GM12878 (cell line): ENCODE measurements around the gene SPAG16. TPM values are rescaled to one million over a fixed set of nuclear protein-coding genes. Genes with fewer than 3 reads are reported as not detected.

Experiments used
- ATAC-seq: fragments of 200-7000 bp; cut with Tn5 transposase; 3 replicates; pipeline ENCODE4 v1.9.1; 2020; ENCODE audit warnings: mild to moderate bottlenecking, moderate library complexity
- BruUV-seq: library from RNA; stranded (reverse); fragments of 400-500 nt; replicated peaks from 2 replicates; lab custom pipeline; 2021; lab: Mats Ljungman, UMichigan
- CTCF ChIA-PET: fragments of 300-600 bp; sonication (Branson Sonifier 250); formaldehyde crosslinking; extraction: SDS; loops from one replicate; lab custom pipeline; 2021; ENCODE audit warnings: inconsistent platforms; lab: Yijun Ruan, JAX
- POLR2A ChIA-PET: fragments of 350-600 bp; formaldehyde crosslinking; extraction: SDS; loops from one replicate; lab custom pipeline; 2021; ENCODE audit warnings: inconsistent platforms; lab: Charles Lee
- RAD21 ChIA-PET: fragments of 300-600 bp; sonication (Branson Sonifier 250); formaldehyde crosslinking; loops from one replicate; lab custom pipeline; 2023; ENCODE audit warnings: antibody characterized with exemption; ENCODE audit not compliant: unreplicated experiment; lab: Charles Lee
- SMC1A ChIA-PET: fragments of 300-600 bp; sonication (Branson Sonifier 250); formaldehyde crosslinking; loops from one replicate; lab custom pipeline; 2023; ENCODE audit not compliant: unreplicated experiment, uncharacterized antibody; lab: Charles Lee
- DNase-seq: peaks from one replicate; pipeline ENCODE4 v3.0.0-alpha.2; 2011; ENCODE audit warnings: low read depth, low spot score
- FAIRE-seq: peaks from 3 replicates; lab custom pipeline; 2011; peaks lifted over from hg19 to GRCh38; lab: Jason Lieb, UNC
- H2AFZ ChIP-seq: 2 replicates; pipeline ENCODE4 v1.6.0; 2011; ENCODE audit warnings: low read depth, low read length, control low read depth; ENCODE audit not compliant: control insufficient read depth
- H3K27ac ChIP-seq: 2 replicates; pipeline ENCODE4 v1.5.1; 2011; ENCODE audit warnings: control low read depth; ENCODE audit not compliant: control insufficient read depth, insufficient read depth
- H3K27me3 ChIP-seq, 2 experiments: replicated peaks in 1 of 2; 2 replicates each; pipeline versions ENCODE4 v1.6.0 to v1.6.1; 2011; ENCODE audit warnings: low read length in 1 of 2; ENCODE audit not compliant: control insufficient read depth in 2 of 2, insufficient read depth in 2 of 2
- H3K36me3 ChIP-seq, 2 experiments: 2 replicates each; pipeline ENCODE4 v1.5.1; 2011; ENCODE audit warnings: low read length in 1 of 2; ENCODE audit not compliant: control insufficient read depth in 2 of 2, insufficient read depth in 2 of 2
- H3K4me1 ChIP-seq: 2 replicates; pipeline ENCODE4 v1.6.1; 2011; ENCODE audit warnings: mild to moderate bottlenecking, low read length, moderate library complexity, mixed read lengths; ENCODE audit not compliant: control insufficient read depth, insufficient read depth
- H3K4me2 ChIP-seq: 2 replicates; pipeline ENCODE4 v1.6.0; 2011; ENCODE audit warnings: control low read depth; ENCODE audit not compliant: control insufficient read depth, insufficient read depth
- H3K4me3 ChIP-seq: fragments of 200-600 bp; sonication (generic); 2 replicates; pipeline ENCODE4 v1.5.1; 2016
- H3K79me2 ChIP-seq: 2 replicates; pipeline ENCODE4 v1.6.0; 2011; ENCODE audit warnings: low read length; ENCODE audit not compliant: control insufficient read depth, insufficient read depth
- H3K9ac ChIP-seq: 2 replicates; pipeline ENCODE4 v1.8.0; 2011; ENCODE audit warnings: low read length, control low read depth, mixed read lengths; ENCODE audit not compliant: control insufficient read depth, insufficient read depth
- H3K9me3 ChIP-seq: replicated peaks from 3 replicates; pipeline ENCODE4 v1.5.1; 2011; ENCODE audit warnings: mild to moderate bottlenecking, low read length; ENCODE audit not compliant: control insufficient read depth, insufficient read depth
- H4K20me1 ChIP-seq: 2 replicates; pipeline ENCODE4 v1.6.0; 2011; ENCODE audit not compliant: control insufficient read depth, insufficient read depth
- ATF2 ChIP-seq: IDR thresholded peaks from 2 replicates; pipeline ENCODE4 v1.6.1; 2012; ENCODE audit warnings: low read length, inconsistent platforms
- ATF7 ChIP-seq: fragments of 450-650 bp; IDR thresholded peaks from 2 replicates; pipeline ENCODE4 v1.6.1; 2016; ENCODE audit warnings: low read depth, mild to moderate bottlenecking
- CBX5 ChIP-seq: sonication (generic); IDR thresholded peaks from 2 replicates; pipeline ENCODE4 v1.6.1; 2016; ENCODE audit warnings: low read depth, moderate library complexity, mild to moderate bottlenecking, inconsistent platforms
- DPF2 ChIP-seq: fragments of 450-650 bp; IDR thresholded peaks from 2 replicates; pipeline ENCODE4 v1.6.1; 2017; ENCODE audit warnings: mild to moderate bottlenecking
- GABPA ChIP-seq: IDR thresholded peaks from 2 replicates; pipeline ENCODE4 v1.6.1; 2014; ENCODE audit warnings: antibody characterized with exemption, low read depth, mild to moderate bottlenecking, inconsistent platforms
- JUNB ChIP-seq: IDR thresholded peaks from 2 replicates; pipeline ENCODE4 v1.6.1; 2016; ENCODE audit warnings: antibody characterized with exemption, mild to moderate bottlenecking
- LARP7 ChIP-seq: fragments of 450-650 bp; IDR thresholded peaks from 2 replicates; pipeline ENCODE4 v1.6.1; 2017; ENCODE audit warnings: mild to moderate bottlenecking
- MAX ChIP-seq: IDR thresholded peaks from 2 replicates; pipeline ENCODE4 v1.6.1; 2012; ENCODE audit warnings: low read depth, low read length, improper control_type of control experiment
- RELB ChIP-seq: fragments of 450-650 bp; IDR thresholded peaks from 2 replicates; pipeline ENCODE4 v1.6.1; 2017; ENCODE audit warnings: low read depth, mild to moderate bottlenecking, moderate library complexity
- SMAD1 ChIP-seq: fragments of 450-650 bp; IDR thresholded peaks from 2 replicates; pipeline ENCODE4 v1.6.1; 2018; ENCODE audit warnings: mild to moderate bottlenecking, low read depth; ENCODE audit not compliant: partially characterized antibody
- SP1 ChIP-seq: IDR thresholded peaks from one replicate; pipeline ENCODE4 v1.6.1; 2011; ENCODE audit warnings: low read depth, low read length
- ZNF687 ChIP-seq: fragments of 450-650 bp; IDR thresholded peaks from 2 replicates; pipeline ENCODE4 v1.6.1; 2017; ENCODE audit warnings: mild to moderate bottlenecking, moderate library complexity
- WGBS: methylation state at CpG from one replicate; pipeline ENCODE4 v1.1.6; 2016; ENCODE audit warnings: low lambda C conversion rate; ENCODE audit not compliant: insufficient replicate concordance, insufficient coverage; ENCODE audit errors: missing lambda C conversion rate; 5-methylcytosine and 5-hydroxymethylcytosine counted together
- in situ Hi-C: fragments of 300-500 bp; cut with MboI; formaldehyde crosslinking; loops from 9 replicates; pipeline ENCODE4 v1.14.3; 2018; ENCODE audit warnings: mixed read lengths
- intact Hi-C: fragments of 100-400 bp; cut with micrococcal nuclease; formaldehyde crosslinking; loops from one replicate; pipeline ENCODE4 v1.14.2; 2022; ENCODE audit not compliant: unreplicated experiment
- polyA plus RNA-seq, 11 experiments: library from polyadenylated mRNA; depleted of rRNA in 4 of 11; unstranded in 6 of 11; stranded (reverse) in 5 of 11; fragments of >200 nt; fragmentation: Nextera tagmentation in 4 of 11; fragmentation: Illumina TruSeq in 1 of 11; extraction: Ambion mirVana in 4 of 11; extraction: Trizol in 1 of 11; gene quantifications; 1 replicate in 1 of 11; 2 replicates in 10 of 11; pipeline versions ENCODE4 v1.2.1 to v1.2.3, GENCODE V29; 2011 to 2016; ENCODE audit warnings: inconsistent platforms in 2 of 11, missing spikeins in 2 of 11, low read depth in 1 of 11
- total RNA-seq, 4 experiments: library from RNA; depleted of rRNA in 3 of 4; stranded (reverse); fragments of >200 nt in 3 of 4; fragmentation: Illumina TruSeq in 1 of 4; extraction: Trizol in 1 of 4; gene quantifications; 2 replicates each; pipeline versions ENCODE4 v1.2.1 to v1.2.3, GENCODE V29; 2013 to 2021

SPAG16 gene
- total and polyA plus RNA-seq, 10 of the 15 experiments (the other 5 are each of a cell fraction or from before 2014, with no cell fraction given): 6.0 to 25.0 (median 15.2) TPM

- TF ChIP-seq LARP7 (no peak; the same call in 1 of the 2 replicates), GABPA (no peak), ATF7 (no peak; the same call in 1 of the 2 replicates)
Observed at GRCh38 chr2:213238753-213239495, 45.3 kb upstream of the SPAG16 start (continued).

- intact Hi-C loops: loop anchor here (10.0 kb wide), 1 partner anchor 513 kb away; no protein-coding TSS in a partner anchor
- Histone ChIP-seq H3K4me3 (peak overlapping the region; percentile 47; the same call in 1 of the 2 replicates), H3K4me1 (peaks cover 37% of the 10 kb centered on the region), H3K4me2 (peak overlapping the region; percentile 64), H3K9ac (peak overlapping the region; percentile 49; the same call in 1 of the 2 replicates), H3K9me3 (no peaks in the 10 kb centered on the region; the same call in 2 of the 3 replicates), H3K27me3 (no peaks in the 10 kb centered on the region), H3K79me2 (peaks cover 63% of the 10 kb centered on the region), H2AFZ (peak overlapping the region; percentile 20), H3K27ac (peak overlapping the region; percentile 98), H4K20me1 (no peaks in the 10 kb centered on the region), H3K36me3 (no peaks in the 10 kb centered on the region)
- ChIA-PET SMC1A (interaction anchor here (0.7 to 15.7 kb wide), 11 partner anchors 9 to 555 kb away, joined by 3 to 467 read pairs (median 4); partner anchors contain the start of gene IKZF2), POLR2A (interaction anchor here (0.9 to 13.8 kb wide), 8 partner anchors 9 to 226 kb away, joined by 3 to 232 read pairs (median 7); partner anchors contain the start of gene IKZF2), CTCF (interaction anchor here (0.7 to 4.8 kb wide), 11 partner anchors 8 to 555 kb away, joined by 3 to 29 read pairs (median 5); partner anchors contain the start of gene IKZF2), RAD21 (interaction anchor here (0.6 to 15.7 kb wide), 10 partner anchors 7 to 228 kb away, joined by 3 to 540 read pairs (median 14); partner anchors contain the start of genes IKZF2 and SPAG16)
- DNase-seq: no peak
- no TSS peak for BruUV-seq
- peak; percentile 4 for ATAC-seq
- WGBS: 95% methylated on average over 6 of the region's 6 CpGs
- in situ Hi-C loops: loop anchor here (10.0 to 25.0 kb wide), 2 partner anchors 1495 to 1753 kb away; no protein-coding TSS in a partner anchor
- no peak for FAIRE-seq
- TF ChIP-seq SMAD1: no peak
- TF ChIP-seq SP1: no peak
- 0 out of 2 replicates have a peak, but pooled peaks have one; percentile 3 for TF ChIP-seq ZNF687
- peak; percentile 10; the same call in 1 of the 2 replicates for TF ChIP-seq ATF2
- no peak for TF ChIP-seq MAX
- no peak for TF ChIP-seq JUNB
- no peak for TF ChIP-seq DPF2
- TF ChIP-seq LARP7: no peak
- TF ChIP-seq RELB: 0 out of 2 replicates have a peak, but pooled peaks have one; percentile 8
- no peak for TF ChIP-seq CBX5
- peak; percentile 47; the same call in 1 of the 2 replicates for TF ChIP-seq ATF7
Observed at GRCh38 chr2:213241817-213242216, 42.4 kb upstream of the SPAG16 start.
